Mesothelial cell of epicardium (in vitro differentiated cells): ENCODE measurements around the gene MYPN. TPM values are rescaled to one million over a fixed set of nuclear protein-coding genes. Genes with fewer than 3 reads are reported as not detected.

ENCODE experiments used
- DNase-seq, 2 experiments: peaks; one replicate each; pipeline ENCODE4 v3.0.0; 2021; ENCODE audit warnings: low spot score in 2 of 2; ENCODE audit not compliant: unreplicated experiment in 2 of 2
- H3K27ac Mint-ChIP-seq: 2 replicates; pipeline ENCODE4 v1.8.0; 2021; ENCODE audit warnings: mixed read lengths
- H3K27me3 Mint-ChIP-seq: 2 replicates; pipeline ENCODE4 v1.8.0; 2021; ENCODE audit warnings: low read depth, mixed read lengths
- H3K36me3 Mint-ChIP-seq: 2 replicates; pipeline ENCODE4 v1.8.0; 2021; ENCODE audit warnings: mixed read lengths
- H3K4me1 Mint-ChIP-seq: 2 replicates; pipeline ENCODE4 v1.8.0; 2021; ENCODE audit warnings: mixed read lengths
- H3K4me3 Mint-ChIP-seq: 2 replicates; pipeline ENCODE4 v1.8.0; 2021; ENCODE audit warnings: mild to moderate bottlenecking, moderate library complexity, mixed read lengths
- H3K9me3 Mint-ChIP-seq: 2 replicates; pipeline ENCODE4 v1.8.0; 2021; ENCODE audit warnings: mixed read lengths
- total RNA-seq: library from RNA; stranded (reverse); gene quantifications from 3 replicates; pipeline ENCODE4 v1.2.1, GENCODE V29; 2021
- TF ChIP-seq, protein P1 (sequence below): fragments of 200-600 bp; sonication (generic); IDR thresholded peaks from one replicate; pipeline ENCODE4 v1.5.0; 2021; ENCODE audit warnings: antibody characterized with exemption; ENCODE audit not compliant: unreplicated experiment

The MYPN gene
- total RNA-seq, 1 donor from 2014 or later = not detected

- Mint-ChIP-seq H3K27me3 (peaks cover 4% of the 10 kb centered on the region), H3K36me3 (no peaks in the 10 kb centered on the region), H3K27ac (no peak overlapping the region), H3K4me1 (peaks cover 4% of the 10 kb centered on the region), H3K9me3 (no peaks in the 10 kb centered on the region), H3K4me3 (no peak overlapping the region)
- TF ChIP-seq, protein P1, sequence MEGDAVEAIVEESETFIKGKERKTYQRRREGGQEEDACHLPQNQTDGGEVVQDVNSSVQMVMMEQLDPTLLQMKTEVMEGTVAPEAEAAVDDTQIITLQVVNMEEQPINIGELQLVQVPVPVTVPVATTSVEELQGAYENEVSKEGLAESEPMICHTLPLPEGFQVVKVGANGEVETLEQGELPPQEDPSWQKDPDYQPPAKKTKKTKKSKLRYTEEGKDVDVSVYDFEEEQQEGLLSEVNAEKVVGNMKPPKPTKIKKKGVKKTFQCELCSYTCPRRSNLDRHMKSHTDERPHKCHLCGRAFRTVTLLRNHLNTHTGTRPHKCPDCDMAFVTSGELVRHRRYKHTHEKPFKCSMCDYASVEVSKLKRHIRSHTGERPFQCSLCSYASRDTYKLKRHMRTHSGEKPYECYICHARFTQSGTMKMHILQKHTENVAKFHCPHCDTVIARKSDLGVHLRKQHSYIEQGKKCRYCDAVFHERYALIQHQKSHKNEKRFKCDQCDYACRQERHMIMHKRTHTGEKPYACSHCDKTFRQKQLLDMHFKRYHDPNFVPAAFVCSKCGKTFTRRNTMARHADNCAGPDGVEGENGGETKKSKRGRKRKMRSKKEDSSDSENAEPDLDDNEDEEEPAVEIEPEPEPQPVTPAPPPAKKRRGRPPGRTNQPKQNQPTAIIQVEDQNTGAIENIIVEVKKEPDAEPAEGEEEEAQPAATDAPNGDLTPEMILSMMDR = no peak
- no peak for DNase-seq
These were observed 21.4 kb upstream of the MYPN start for GRCh38 chr10:68087685-68088401.

GRCh38 chr10:68088740-68089139, 20.5 kb upstream of the MYPN start:
- TF ChIP-seq, protein P1 = no peak
- Mint-ChIP-seq H3K9me3 (no peaks in the 10 kb centered on the region), H3K36me3 (no peaks in the 10 kb centered on the region)

DNA sequence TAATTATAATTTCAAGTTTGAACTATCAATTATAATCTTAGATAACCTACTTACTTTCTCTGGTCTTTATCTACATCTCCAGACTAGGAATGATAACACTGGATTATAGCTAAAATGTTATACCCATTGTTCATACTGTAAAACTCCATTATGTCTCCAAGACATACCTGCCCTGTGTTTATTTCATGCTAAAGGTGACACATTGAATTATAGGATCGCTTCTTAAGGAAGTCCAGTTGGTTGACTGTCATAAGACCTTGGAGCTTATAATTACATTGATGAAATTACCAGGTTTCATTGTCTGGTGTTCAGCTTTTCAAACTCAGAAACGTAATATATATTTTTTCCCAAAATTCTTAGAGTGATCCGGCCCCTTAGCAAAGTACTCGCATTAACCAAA, 18.7 kb upstream of the MYPN start:
- H3K27ac Mint-ChIP-seq = no peak overlapping the region
- peaks cover 4% of the 10 kb centered on the region for H3K4me1 Mint-ChIP-seq
- H3K4me3 Mint-ChIP-seq = no peak overlapping the region
- H3K9me3 Mint-ChIP-seq = no peaks in the 10 kb centered on the region
- H3K27me3 Mint-ChIP-seq = peaks cover 4% of the 10 kb centered on the region
- TF ChIP-seq, protein P1 = no peak
- no peak for DNase-seq
- no peaks in the 10 kb centered on the region for H3K36me3 Mint-ChIP-seq

More at GRCh38 chr10:68088740-68089139, 20.5 kb upstream of the MYPN start:
- H3K27me3 Mint-ChIP-seq = peaks cover 4% of the 10 kb centered on the region
- no peak overlapping the region for H3K27ac Mint-ChIP-seq
- H3K4me3 Mint-ChIP-seq = no peak overlapping the region
- no peak for DNase-seq
- peaks cover 4% of the 10 kb centered on the region for H3K4me1 Mint-ChIP-seq

GRCh38 chr10:68092512-68092911, 16.8 kb upstream of the MYPN start:
- H3K9me3 Mint-ChIP-seq = no peaks in the 10 kb centered on the region

DNA sequence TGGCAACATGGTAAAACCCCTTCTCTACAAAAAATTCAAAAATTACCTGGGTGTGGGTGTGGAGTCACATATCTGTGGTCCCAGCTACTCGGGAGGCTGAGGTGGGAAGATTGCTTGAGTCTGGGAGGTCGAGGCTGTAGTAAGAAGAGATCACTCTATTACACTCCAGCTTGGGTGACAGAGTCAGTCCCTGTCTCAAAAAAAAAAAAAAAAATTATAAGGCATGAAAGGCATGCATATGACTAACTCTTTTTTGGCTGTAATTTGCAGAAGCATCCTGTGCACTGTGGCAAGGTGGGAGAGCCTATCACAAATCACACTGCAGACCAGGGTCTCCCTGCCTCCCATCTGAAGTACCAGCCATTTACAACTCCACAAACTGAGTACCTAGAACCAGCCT, 14.1 kb upstream of the MYPN start:
- TF ChIP-seq, protein P1 = no peak
- DNase-seq = no peak
- Mint-ChIP-seq H3K9me3 (no peaks in the 10 kb centered on the region), H3K36me3 (no peaks in the 10 kb centered on the region), H3K4me3 (no peak overlapping the region), H3K27ac (no peak overlapping the region), H3K4me1 (no peaks in the 10 kb centered on the region), H3K27me3 (no peaks in the 10 kb centered on the region)

More at GRCh38 chr10:68092512-68092911, 16.8 kb upstream of the MYPN start:
- peaks cover 4% of the 10 kb centered on the region for H3K27me3 Mint-ChIP-seq
- no peak overlapping the region for H3K27ac Mint-ChIP-seq
- DNase-seq = no peak
- peaks cover 3% of the 10 kb centered on the region for H3K4me1 Mint-ChIP-seq
- H3K4me3 Mint-ChIP-seq = no peak overlapping the region
- H3K36me3 Mint-ChIP-seq = no peaks in the 10 kb centered on the region
- TF ChIP-seq, protein P1 = no peak
